ENCODE results near the gene TM4SF5.
"Not testable (repeated sequence)": the region's sequence is repeated elsewhere in the genome, so short reads cannot be mapped to it uniquely, and the experiment has no call there.

TM4SF5 gene

GRCh38 chr17:4823373-4824089, 51.8 kb downstream of the TM4SF5 start:
- in situ Hi-C loops (cut with MboI; ENCODE audit: low sequenced_read_pairs): no loop called here

GRCh38 chr17:4827399-4827798, 55.7 kb downstream of the TM4SF5 start:
- in situ Hi-C loops (cut with MboI; ENCODE audit: low sequenced_read_pairs): no loop called here

DNA sequence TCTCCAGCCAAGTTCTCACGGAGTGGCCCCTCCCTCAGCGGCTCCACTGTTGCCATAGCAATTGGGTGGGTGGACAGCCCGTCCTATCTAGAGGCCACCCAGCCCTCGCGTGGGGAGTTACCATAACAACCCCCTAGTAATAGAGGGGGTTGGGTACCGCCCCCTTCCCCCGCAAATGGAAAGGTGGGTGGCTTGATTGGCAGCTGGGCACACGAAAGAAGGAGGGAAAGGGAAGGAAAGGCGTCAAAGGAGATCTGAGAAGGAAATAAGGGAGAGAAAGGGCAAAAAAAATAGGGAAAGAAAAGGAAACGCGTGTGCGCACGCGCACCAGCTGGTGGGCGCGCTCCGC, 61.1 kb downstream of the TM4SF5 start:
- in situ Hi-C loops (cut with MboI; ENCODE audit: low sequenced_read_pairs): not testable (repeated sequence)

Measured in HL-60/S4 treated with retinoic acid at 250 ng/mL for 4 days and 3 days (cell line).